ENCODE data around the gene OR5K2. TPM values are rescaled to one million over a fixed set of nuclear protein-coding genes. Genes with fewer than 3 reads are reported as not detected.

Gene OR5K2
- total RNA-seq, 1 experiment from 2014 or later, result not detected

GRCh38 chr3:98482717-98483482 lies 14.6 kb upstream of the OR5K2 start:
- no peaks in the 10 kb centered on the region for H3K36me3 ChIP-seq (ENCODE audit: insufficient read depth, low read length)
- no peaks in the 10 kb centered on the region for H4K20me1 ChIP-seq (ENCODE audit: insufficient read depth, low read depth, low read length)
- no peak for DNase-seq
- H2AFZ ChIP-seq (ENCODE audit: low read length), result no peak overlapping the region
- H3K9me2 ChIP-seq (replicated peaks; ENCODE audit: insufficient read depth, low read length), result no peaks in the 10 kb centered on the region
- no peak overlapping the region for H3K9ac ChIP-seq (ENCODE audit: low read length)
- H3K79me2 ChIP-seq (ENCODE audit: low read length), result no peaks in the 10 kb centered on the region
- H3K27ac ChIP-seq (ENCODE audit: low read length), result no peak overlapping the region
- H3K4me2 ChIP-seq (ENCODE audit: low read depth, low read length, poor library complexity, severe bottlenecking), result no peak overlapping the region
- no peak overlapping the region for H3K4me3 ChIP-seq (ENCODE audit: low read length)
- no peaks in the 10 kb centered on the region for H3K27me3 ChIP-seq (ENCODE audit: low read length)
- no peaks in the 10 kb centered on the region for H3K9me3 ChIP-seq (ENCODE audit: low read length)
- H3K4me1 ChIP-seq (ENCODE audit: low read length), result no peaks in the 10 kb centered on the region

- Histone ChIP-seq H3K27ac (ENCODE audit: low read length) (no peak overlapping the region), H3K4me3 (ENCODE audit: low read length) (no peak overlapping the region), H3K9me3 (ENCODE audit: low read length) (no peaks in the 10 kb centered on the region), H3K27me3 (ENCODE audit: low read length) (no peaks in the 10 kb centered on the region), H3K79me2 (ENCODE audit: low read length) (no peaks in the 10 kb centered on the region), H4K20me1 (ENCODE audit: insufficient read depth, low read depth, low read length) (no peaks in the 10 kb centered on the region), H3K36me3 (ENCODE audit: insufficient read depth, low read length) (no peaks in the 10 kb centered on the region), H3K4me2 (ENCODE audit: low read depth, low read length, poor library complexity, severe bottlenecking) (no peak overlapping the region), H2AFZ (ENCODE audit: low read length) (no peak overlapping the region), H3K9ac (ENCODE audit: low read length) (no peak overlapping the region), H3K4me1 (ENCODE audit: low read length) (no peaks in the 10 kb centered on the region), H3K9me2 (replicated peaks; ENCODE audit: insufficient read depth, low read length) (no peaks in the 10 kb centered on the region)
- DNase-seq, result no peak
Measured at GRCh38 chr3:98483626-98484025, 13.9 kb upstream of the OR5K2 start.

GRCh38 chr3:98500019-98500418 lies 2.5 kb downstream of the OR5K2 start:
- no peak overlapping the region for H3K4me2 ChIP-seq (ENCODE audit: low read depth, low read length, poor library complexity, severe bottlenecking)
- no peaks in the 10 kb centered on the region for H3K36me3 ChIP-seq (ENCODE audit: insufficient read depth, low read length)
- H3K9me3 ChIP-seq (ENCODE audit: low read length), result no peaks in the 10 kb centered on the region
- no peaks in the 10 kb centered on the region for H3K4me1 ChIP-seq (ENCODE audit: low read length)
- H3K4me3 ChIP-seq (ENCODE audit: low read length), result no peak overlapping the region
- no peaks in the 10 kb centered on the region for H3K27me3 ChIP-seq (ENCODE audit: low read length)
- no peak overlapping the region for H3K27ac ChIP-seq (ENCODE audit: low read length)
- no peak overlapping the region for H3K9ac ChIP-seq (ENCODE audit: low read length)
- H2AFZ ChIP-seq (ENCODE audit: low read length), result no peak overlapping the region
- no peaks in the 10 kb centered on the region for H3K9me2 ChIP-seq (replicated peaks; ENCODE audit: insufficient read depth, low read length)
- H4K20me1 ChIP-seq (ENCODE audit: insufficient read depth, low read depth, low read length), result no peaks in the 10 kb centered on the region
- no peak for DNase-seq
- H3K79me2 ChIP-seq (ENCODE audit: low read length), result no peaks in the 10 kb centered on the region

GRCh38 chr3:98501270-98501669 lies 3.8 kb downstream of the OR5K2 start:
- Histone ChIP-seq H3K27ac (ENCODE audit: low read length) (no peak overlapping the region), H3K9me3 (ENCODE audit: low read length) (no peaks in the 10 kb centered on the region), H3K27me3 (ENCODE audit: low read length) (no peaks in the 10 kb centered on the region), H3K4me2 (ENCODE audit: low read depth, low read length, poor library complexity, severe bottlenecking) (no peak overlapping the region), H4K20me1 (ENCODE audit: insufficient read depth, low read depth, low read length) (no peaks in the 10 kb centered on the region), H3K36me3 (ENCODE audit: insufficient read depth, low read length) (no peaks in the 10 kb centered on the region), H2AFZ (ENCODE audit: low read length) (no peak overlapping the region), H3K9ac (ENCODE audit: low read length) (no peak overlapping the region), H3K79me2 (ENCODE audit: low read length) (no peaks in the 10 kb centered on the region), H3K4me3 (ENCODE audit: low read length) (no peak overlapping the region), H3K9me2 (replicated peaks; ENCODE audit: insufficient read depth, low read length) (no peaks in the 10 kb centered on the region), H3K4me1 (ENCODE audit: low read length) (no peaks in the 10 kb centered on the region)
- DNase-seq, result no peak

GRCh38 chr3:98501863-98502576 lies 4.5 kb downstream of the OR5K2 start:
- Histone ChIP-seq H3K9me3 (ENCODE audit: low read length) (no peaks in the 10 kb centered on the region), H3K27me3 (ENCODE audit: low read length) (no peaks in the 10 kb centered on the region), H2AFZ (ENCODE audit: low read length) (no peak overlapping the region), H3K4me1 (ENCODE audit: low read length) (no peaks in the 10 kb centered on the region), H3K36me3 (ENCODE audit: insufficient read depth, low read length) (no peaks in the 10 kb centered on the region), H3K9ac (ENCODE audit: low read length) (no peak overlapping the region), H3K4me2 (ENCODE audit: low read depth, low read length, poor library complexity, severe bottlenecking) (no peak overlapping the region), H4K20me1 (ENCODE audit: insufficient read depth, low read depth, low read length) (no peaks in the 10 kb centered on the region), H3K79me2 (ENCODE audit: low read length) (no peaks in the 10 kb centered on the region), H3K9me2 (replicated peaks; ENCODE audit: insufficient read depth, low read length) (no peaks in the 10 kb centered on the region), H3K27ac (ENCODE audit: low read length) (no peak overlapping the region), H3K4me3 (ENCODE audit: low read length) (no peak overlapping the region)
- DNase-seq, result no peak

GRCh38 chr3:98504539-98504938 lies 7.1 kb downstream of the OR5K2 start:
- Histone ChIP-seq H3K4me3 (ENCODE audit: low read length) (no peak overlapping the region), H3K27me3 (ENCODE audit: low read length) (no peaks in the 10 kb centered on the region), H3K4me2 (ENCODE audit: low read depth, low read length, poor library complexity, severe bottlenecking) (no peak overlapping the region), H3K36me3 (ENCODE audit: insufficient read depth, low read length) (no peaks in the 10 kb centered on the region), H4K20me1 (ENCODE audit: insufficient read depth, low read depth, low read length) (no peaks in the 10 kb centered on the region), H3K27ac (ENCODE audit: low read length) (no peak overlapping the region), H3K9ac (ENCODE audit: low read length) (no peak overlapping the region), H3K79me2 (ENCODE audit: low read length) (no peaks in the 10 kb centered on the region), H3K4me1 (ENCODE audit: low read length) (no peaks in the 10 kb centered on the region), H3K9me3 (ENCODE audit: low read length) (no peaks in the 10 kb centered on the region), H3K9me2 (replicated peaks; ENCODE audit: insufficient read depth, low read length) (no peaks in the 10 kb centered on the region), H2AFZ (ENCODE audit: low read length) (no peak overlapping the region)
- no peak for DNase-seq

- no peak overlapping the region for H2AFZ ChIP-seq (ENCODE audit: low read length)
- no peaks in the 10 kb centered on the region for H3K9me2 ChIP-seq (replicated peaks; ENCODE audit: insufficient read depth, low read length)
- no peak overlapping the region for H3K4me2 ChIP-seq (ENCODE audit: low read depth, low read length, poor library complexity, severe bottlenecking)
- no peak overlapping the region for H3K9ac ChIP-seq (ENCODE audit: low read length)
- H3K27me3 ChIP-seq (ENCODE audit: low read length), result no peaks in the 10 kb centered on the region
- no peaks in the 10 kb centered on the region for H3K4me1 ChIP-seq (ENCODE audit: low read length)
- H3K36me3 ChIP-seq (ENCODE audit: insufficient read depth, low read length), result no peaks in the 10 kb centered on the region
- H3K9me3 ChIP-seq (ENCODE audit: low read length), result no peaks in the 10 kb centered on the region
- H3K27ac ChIP-seq (ENCODE audit: low read length), result no peak overlapping the region
- H4K20me1 ChIP-seq (ENCODE audit: insufficient read depth, low read depth, low read length), result no peaks in the 10 kb centered on the region
- H3K79me2 ChIP-seq (ENCODE audit: low read length), result no peaks in the 10 kb centered on the region
- H3K4me3 ChIP-seq (ENCODE audit: low read length), result no peak overlapping the region
- no peak for DNase-seq
Measured at GRCh38 chr3:98508582-98508981, 11.1 kb downstream of the OR5K2 start.

- no peak overlapping the region for H3K4me3 ChIP-seq (ENCODE audit: low read length)
- no peaks in the 10 kb centered on the region for H3K4me1 ChIP-seq (ENCODE audit: low read length)
- H3K27me3 ChIP-seq (ENCODE audit: low read length), result no peaks in the 10 kb centered on the region
- no peak overlapping the region for H3K9ac ChIP-seq (ENCODE audit: low read length)
- no peak for DNase-seq
- H3K9me3 ChIP-seq (ENCODE audit: low read length), result no peaks in the 10 kb centered on the region
- no peaks in the 10 kb centered on the region for H3K9me2 ChIP-seq (replicated peaks; ENCODE audit: insufficient read depth, low read length)
- no peaks in the 10 kb centered on the region for H3K79me2 ChIP-seq (ENCODE audit: low read length)
- peaks cover 15% of the 10 kb centered on the region; the same call in 1 of the 2 replicates for H3K36me3 ChIP-seq (ENCODE audit: insufficient read depth, low read length)
- H3K27ac ChIP-seq (ENCODE audit: low read length), result no peak overlapping the region
- H2AFZ ChIP-seq (ENCODE audit: low read length), result no peak overlapping the region
- H3K4me2 ChIP-seq (ENCODE audit: low read depth, low read length, poor library complexity, severe bottlenecking), result no peak overlapping the region
- no peaks in the 10 kb centered on the region for H4K20me1 ChIP-seq (ENCODE audit: insufficient read depth, low read depth, low read length)
Measured at GRCh38 chr3:98512576-98512975, 15.1 kb downstream of the OR5K2 start.
